Stimulated activated CD4-positive, alpha-beta T cell treated with anti-CD3 and anti-CD28 coated beads, Interleukin-12 subunit alpha, Interleukin-12 subunit beta, amount 100 ng/mL, for 4 hours (primary cell): ENCODE measurements around the gene NIPAL4.
A peak's percentile ranks its signal among the peaks of the same experiment; 100 is the strongest.
"Not testable (repeated sequence)": the region's sequence is repeated elsewhere in the genome, so short reads cannot be mapped to it uniquely, and the experiment has no call there.

Experiments
- DNase-seq: peaks from one replicate; pipeline ENCODE4 v3.0.0-alpha.2; 2020

The NIPAL4 gene

GRCh38 chr5:157459715-157460599, at the start of gene NIPAL4:
NIPAL4 (plus strand) TSS chr5:157460213; CDS start chr5:157460321, 108 bp downstream.
- DNase-seq, result peak; percentile 52

GRCh38 chr5:157415838-157416237, 44.2 kb upstream of the NIPAL4 start:
- DNase-seq, result no peak

- not testable (repeated sequence) for DNase-seq
Observed at GRCh38 chr5:157419521-157419920, 40.5 kb upstream of the NIPAL4 start.

- not testable (repeated sequence) for DNase-seq
Observed at GRCh38 chr5:157429920-157430319, 30.1 kb upstream of the NIPAL4 start.

GRCh38 chr5:157431544-157432200, 28.3 kb upstream of the NIPAL4 start:
- DNase-seq, result no peak

GRCh38 chr5:157434096-157434495, 25.9 kb upstream of the NIPAL4 start:
- no peak for DNase-seq

- DNase-seq, result no peak
Observed at GRCh38 chr5:157443041-157443549, 16.9 kb upstream of the NIPAL4 start.

GRCh38 chr5:157444224-157444623, 15.8 kb upstream of the NIPAL4 start:
- DNase-seq, result no peak

- no peak for DNase-seq
Observed at GRCh38 chr5:157445745-157446411, 14.1 kb upstream of the NIPAL4 start.

- DNase-seq, result no peak
Observed at GRCh38 chr5:157446412-157446935, 13.5 kb upstream of the NIPAL4 start.

- DNase-seq, result no peak
Observed at GRCh38 chr5:157447201-157447637, 12.8 kb upstream of the NIPAL4 start.

GRCh38 chr5:157449011-157449723, 10.8 kb upstream of the NIPAL4 start:
- no peak for DNase-seq

- no peak for DNase-seq
Observed at GRCh38 chr5:157450024-157450423, 10.0 kb upstream of the NIPAL4 start.

- DNase-seq, result no peak
Observed at GRCh38 chr5:157451806-157452205, 8.2 kb upstream of the NIPAL4 start.

- no peak for DNase-seq
Observed at GRCh38 chr5:157454273-157454672, 5.7 kb upstream of the NIPAL4 start.

GRCh38 chr5:157455057-157455456, 5.0 kb upstream of the NIPAL4 start:
- no peak for DNase-seq

GRCh38 chr5:157456301-157456700, 3.7 kb upstream of the NIPAL4 start:
- no peak for DNase-seq

- DNase-seq, result no peak
Observed at GRCh38 chr5:157457391-157457790, 2.6 kb upstream of the NIPAL4 start.

GRCh38 chr5:157458835-157459234, 1.2 kb upstream of the NIPAL4 start:
- no peak for DNase-seq

- DNase-seq, result no peak
Observed at GRCh38 chr5:157460921-157461792, 1.1 kb downstream of the NIPAL4 start.

GRCh38 chr5:157463081-157463480, 3.1 kb downstream of the NIPAL4 start:
- DNase-seq, result no peak
